ENCODE results near the gene POC1A.
A peak's percentile ranks its signal among the peaks of the same experiment; 100 is the strongest.

The POC1A gene

GRCh38 chr3:52126500-52126899, 27.7 kb downstream of the POC1A start:
- DNase-seq (ENCODE audit: low read depth): no peak

GRCh38 chr3:52126036-52126435, 28.2 kb downstream of the POC1A start:
- no peak for DNase-seq (ENCODE audit: low read depth)

GRCh38 chr3:52124766-52125165, 29.5 kb downstream of the POC1A start:
- no peak for DNase-seq (ENCODE audit: low read depth)

- no peak for DNase-seq (ENCODE audit: low read depth)
Observed at GRCh38 chr3:52124126-52124525, 30.1 kb downstream of the POC1A start.

- peak; percentile 63 for DNase-seq (ENCODE audit: low read depth)
Observed at GRCh38 chr3:52123106-52123725, 31.0 kb downstream of the POC1A start.

- DNase-seq (ENCODE audit: low read depth): no peak
Observed at GRCh38 chr3:52122491-52122890, 31.7 kb downstream of the POC1A start.

GRCh38 chr3:52121813-52122212, 32.4 kb downstream of the POC1A start:
- no peak for DNase-seq (ENCODE audit: low read depth)

- no peak for DNase-seq (ENCODE audit: low read depth)
Observed at GRCh38 chr3:52121464-52121805, 32.8 kb downstream of the POC1A start.

GRCh38 chr3:52120556-52121463, 33.4 kb downstream of the POC1A start:
- DNase-seq (ENCODE audit: low read depth): no peak

GRCh38 chr3:52119826-52120225, 34.4 kb downstream of the POC1A start:
- no peak for DNase-seq (ENCODE audit: low read depth)

GRCh38 chr3:52119099-52119498, 35.1 kb downstream of the POC1A start:
- no peak for DNase-seq (ENCODE audit: low read depth)

GRCh38 chr3:52118156-52118875, 35.9 kb downstream of the POC1A start:
- DNase-seq (ENCODE audit: low read depth): no peak

- DNase-seq (ENCODE audit: low read depth): no peak
Observed at GRCh38 chr3:52117537-52117936, 36.7 kb downstream of the POC1A start.

GRCh38 chr3:52112056-52112455, 42.2 kb downstream of the POC1A start:
- DNase-seq (ENCODE audit: low read depth): no peak

- no peak for DNase-seq (ENCODE audit: low read depth)
Observed at GRCh38 chr3:52110502-52110901, 43.7 kb downstream of the POC1A start.

GRCh38 chr3:52109611-52110301, 44.5 kb downstream of the POC1A start:
- DNase-seq (ENCODE audit: low read depth): no peak

GRCh38 chr3:52108302-52109232, 45.7 kb downstream of the POC1A start:
- DNase-seq (ENCODE audit: low read depth): no peak

GRCh38 chr3:52106951-52107611, 47.1 kb downstream of the POC1A start:
- DNase-seq (ENCODE audit: low read depth): no peak

- DNase-seq (ENCODE audit: low read depth): no peak
Observed at GRCh38 chr3:52104684-52105640, 49.3 kb downstream of the POC1A start.

All from activated gamma-delta T cell treated with anti-CD3 and anti-CD28 coated beads, Interleukin-2, amount 50 U/mL, for 16 hours (primary cell).